Astrocyte (in vitro differentiated cells and primary cell): ENCODE data around the gene SH3TC2.

Source experiments
- CTCF ChIP-seq: IDR thresholded peaks from 2 replicates; pipeline ENCODE4 v1.5.1; 2011; ENCODE audit warnings: low read depth, mild to moderate bottlenecking, inconsistent platforms, low read length, moderate library complexity; ENCODE audit not compliant: insufficient read depth
- EZH2 ChIP-seq: IDR thresholded peaks from 2 replicates; pipeline ENCODE4 v1.6.1; 2012; ENCODE audit warnings: mild to moderate bottlenecking, low read length, inconsistent platforms; ENCODE audit not compliant: insufficient read depth

GRCh38 chr5:149063017-149063687 is at the start of gene SH3TC2:
- TF ChIP-seq EZH2 (no peak), CTCF (no peak)
